ENCODE measurements around the gene ATXN7L3. TPM values are rescaled to one million over a fixed set of nuclear protein-coding genes. Genes with fewer than 3 reads are reported as not detected.

ATXN7L3 gene
- total RNA-seq, 3 donors from 2014 or later: 34.7 to 45.8 (median 38.3) TPM

GRCh38 chr17:44204441-44204882 is 4.8 kb upstream of the ATXN7L3 start:
- Histone ChIP-seq H3K9me3 (no peaks in the 10 kb centered on the region), H3K27ac (no peak overlapping the region), H3K36me3 (peaks cover 7% of the 10 kb centered on the region), H3K27me3 (no peaks in the 10 kb centered on the region), H3K4me1 (no peaks in the 10 kb centered on the region), H3K4me3 (no peak overlapping the region)
- TF ChIP-seq POLR2A (IDR thresholded peaks at IDR 0.05) (no peak), CTCF (IDR thresholded peaks at IDR 0.05) (no peak), POLR2AphosphoS5 (IDR thresholded peaks at IDR 0.05) (no peak)
- DNase-seq (ENCODE audit: low spot score in 2 of 2): no peak
- intact Hi-C loops (cut with DNase I; ENCODE audit: low total_unique reads): no loop called here

- H3K27ac ChIP-seq: no peak overlapping the region
- TF ChIP-seq POLR2AphosphoS5 (IDR thresholded peaks at IDR 0.05) (no peak), CTCF (IDR thresholded peaks at IDR 0.05) (peak; percentile 6 to 62 (median 38))
- intact Hi-C loops (cut with DNase I; ENCODE audit: low total_unique reads): no loop called here
- H3K9me3 ChIP-seq: no peaks in the 10 kb centered on the region
- no peaks in the 10 kb centered on the region for H3K27me3 ChIP-seq
- H3K4me3 ChIP-seq: no peak overlapping the region
- no peaks in the 10 kb centered on the region for H3K4me1 ChIP-seq
- no peak for DNase-seq (ENCODE audit: low spot score in 2 of 2)
- peaks cover 1% of the 10 kb centered on the region for H3K36me3 ChIP-seq
Measured at GRCh38 chr17:44203731-44204440, 4.2 kb upstream of the ATXN7L3 start.

GRCh38 chr17:44202756-44203155 is 3.1 kb upstream of the ATXN7L3 start:
- intact Hi-C loops (cut with DNase I; ENCODE audit: low total_unique reads): no loop called here
- Histone ChIP-seq H3K4me3 (no peak overlapping the region), H3K4me1 (peaks cover 0 to 7% of the 10 kb centered on the region in 2 donors), H3K27me3 (no peaks in the 10 kb centered on the region), H3K27ac (no peak overlapping the region), H3K36me3 (no peaks in the 10 kb centered on the region), H3K9me3 (no peaks in the 10 kb centered on the region)
- no peak for DNase-seq (ENCODE audit: low spot score in 2 of 2)
- TF ChIP-seq POLR2AphosphoS5 (IDR thresholded peaks at IDR 0.05) (no peak), POLR2A (IDR thresholded peaks at IDR 0.05) (no peak), CTCF (IDR thresholded peaks at IDR 0.05) (no peak)

- peak overlapping the region; percentile 80 to 96 (median 91) for H3K4me3 ChIP-seq
- intact Hi-C loops (cut with DNase I; ENCODE audit: low total_unique reads): no loop called here
- TF ChIP-seq POLR2AphosphoS5 (IDR thresholded peaks at IDR 0.05) (peak in 1 of 3 donors; percentile 13), CTCF (IDR thresholded peaks at IDR 0.05) (no peak)
- peaks cover 0 to 11% of the 10 kb centered on the region in 2 donors for H3K4me1 ChIP-seq
- H3K9me3 ChIP-seq: no peaks in the 10 kb centered on the region
- peak in 1 of 2 donors; percentile 53 for DNase-seq (ENCODE audit: low spot score in 2 of 2)
- peak overlapping the region; percentile 96 to 99 for H3K27ac ChIP-seq
- H3K36me3 ChIP-seq: no peaks in the 10 kb centered on the region
- H3K27me3 ChIP-seq: no peaks in the 10 kb centered on the region
Measured at GRCh38 chr17:44200478-44201155, 933 bp upstream of the ATXN7L3 start.
